Measurements from ENCODE around the gene C1QTNF4.
A peak's percentile ranks its signal among the peaks of the same experiment; 100 is the strongest.

C1QTNF4 gene

GRCh38 chr11:47573321-47573720, 20.9 kb downstream of the C1QTNF4 start:
- no peak for DNase-seq (ENCODE audit: low read depth)
- no peak overlapping the region for H3K4me3 ChIP-seq (ENCODE audit: low read depth, low read length)
- TF ChIP-seq CTCF (IDR thresholded peaks at IDR 0.05; ENCODE audit: low read depth, low read length, missing control alignments), result no peak

GRCh38 chr11:47572715-47573255, 21.4 kb downstream of the C1QTNF4 start:
- no peak for DNase-seq (ENCODE audit: low read depth)
- H3K4me3 ChIP-seq (ENCODE audit: low read depth, low read length), result no peak overlapping the region
- TF ChIP-seq CTCF (IDR thresholded peaks at IDR 0.05; ENCODE audit: low read depth, low read length, missing control alignments), result no peak

GRCh38 chr11:47571895-47572294, 22.3 kb downstream of the C1QTNF4 start:
- no peak for TF ChIP-seq CTCF (IDR thresholded peaks at IDR 0.05; ENCODE audit: low read depth, low read length, missing control alignments)
- no peak overlapping the region for H3K4me3 ChIP-seq (ENCODE audit: low read depth, low read length)
- DNase-seq (ENCODE audit: low read depth), result no peak

- TF ChIP-seq CTCF (IDR thresholded peaks at IDR 0.05; ENCODE audit: low read depth, low read length, missing control alignments), result no peak
- H3K4me3 ChIP-seq (ENCODE audit: low read depth, low read length), result no peak overlapping the region
- DNase-seq (ENCODE audit: low read depth), result no peak
These were observed 22.9 kb downstream of the C1QTNF4 start for GRCh38 chr11:47571357-47571729.

- no peak overlapping the region for H3K4me3 ChIP-seq (ENCODE audit: low read depth, low read length)
- DNase-seq (ENCODE audit: low read depth), result no peak
- no peak for TF ChIP-seq CTCF (IDR thresholded peaks at IDR 0.05; ENCODE audit: low read depth, low read length, missing control alignments)
These were observed 23.4 kb downstream of the C1QTNF4 start for GRCh38 chr11:47570651-47571356.

- no peak for DNase-seq (ENCODE audit: low read depth)
- no peak for TF ChIP-seq CTCF (IDR thresholded peaks at IDR 0.05; ENCODE audit: low read depth, low read length, missing control alignments)
- no peak overlapping the region for H3K4me3 ChIP-seq (ENCODE audit: low read depth, low read length)
These were observed 24.6 kb downstream of the C1QTNF4 start for GRCh38 chr11:47569646-47570045.

- TF ChIP-seq CTCF (IDR thresholded peaks at IDR 0.05; ENCODE audit: low read depth, low read length, missing control alignments), result no peak
- DNase-seq (ENCODE audit: low read depth), result no peak
- peak overlapping the region; percentile 99 for H3K4me3 ChIP-seq (ENCODE audit: low read depth, low read length)
These were observed 28.0 kb downstream of the C1QTNF4 start for GRCh38 chr11:47566149-47566698.
